NCI-H345 treated with DMSO at 0.1 percent for 48 hours (cell line): ENCODE data around the gene ILKAP.
A peak's percentile ranks its signal among the peaks of the same experiment; 100 is the strongest.
"Not testable (repeated sequence)": the region's sequence is repeated elsewhere in the genome, so short reads cannot be mapped to it uniquely, and the experiment has no call there.

Experiments
- DNase-seq: peaks from one replicate; lab custom pipeline; 2025; ENCODE audit not compliant: unreplicated experiment; lab: John Stamatoyannopoulos, UW

Gene ILKAP

GRCh38 chr2:238202326-238203093, 985 bp downstream of the ILKAP start:
- DNase-seq: no peak

- DNase-seq: no peak
Measured at GRCh38 chr2:238190445-238190844, 13.1 kb downstream of the ILKAP start.

GRCh38 chr2:238187618-238188548, 15.6 kb downstream of the ILKAP start:
- DNase-seq: no peak

GRCh38 chr2:238183821-238184220, 19.7 kb downstream of the ILKAP start:
- DNase-seq: no peak

GRCh38 chr2:238182362-238182761, 21.1 kb downstream of the ILKAP start:
- DNase-seq: no peak

- DNase-seq: no peak
Measured at GRCh38 chr2:238180554-238180953, 22.9 kb downstream of the ILKAP start.

GRCh38 chr2:238176613-238177012, 26.9 kb downstream of the ILKAP start:
- DNase-seq: no peak

GRCh38 chr2:238174701-238175100, 28.8 kb downstream of the ILKAP start:
- peak; percentile 20 for DNase-seq

GRCh38 chr2:238174291-238174690, 29.2 kb downstream of the ILKAP start:
- no peak for DNase-seq

- DNase-seq: no peak
Measured at GRCh38 chr2:238173692-238174091, 29.8 kb downstream of the ILKAP start.

- DNase-seq: no peak
Measured at GRCh38 chr2:238172439-238172838, 31.1 kb downstream of the ILKAP start.

- DNase-seq: no peak
Measured at GRCh38 chr2:238171575-238172187, 31.8 kb downstream of the ILKAP start.

- DNase-seq: not testable (repeated sequence)
Measured at GRCh38 chr2:238171072-238171431, 32.4 kb downstream of the ILKAP start.

GRCh38 chr2:238170386-238171071, 33.0 kb downstream of the ILKAP start:
- no peak for DNase-seq

GRCh38 chr2:238169708-238170251, 33.7 kb downstream of the ILKAP start:
- no peak for DNase-seq

GRCh38 chr2:238169048-238169707, 34.3 kb downstream of the ILKAP start:
- DNase-seq: no peak

- DNase-seq: no peak
Measured at GRCh38 chr2:238168196-238169047, 35.1 kb downstream of the ILKAP start.

GRCh38 chr2:238167761-238168160, 35.7 kb downstream of the ILKAP start:
- no peak for DNase-seq

GRCh38 chr2:238167344-238167715, 36.2 kb downstream of the ILKAP start:
- DNase-seq: no peak
